Measurements from ENCODE around the gene ADAMTS7.
"Not testable (repeated sequence)": the region's sequence is repeated elsewhere in the genome, so short reads cannot be mapped to it uniquely, and the experiment has no call there.

DNA sequence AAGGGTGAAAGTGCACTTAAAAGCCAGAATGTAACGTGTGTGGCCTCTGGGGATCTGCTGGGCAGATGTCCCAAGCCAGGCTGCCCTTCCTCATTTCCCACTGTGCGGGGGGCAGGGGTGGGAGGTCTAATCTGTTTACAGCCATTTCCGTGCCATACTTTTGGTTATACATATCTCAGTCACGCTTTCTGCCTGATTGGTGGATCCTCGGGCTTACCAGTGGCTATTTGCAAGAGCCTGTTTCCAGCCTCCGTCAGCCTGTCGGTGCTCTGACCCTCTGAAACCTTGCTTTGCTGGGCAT lies 58.0 kb downstream of the ADAMTS7 start:
- TF ChIP-seq, protein P1, sequence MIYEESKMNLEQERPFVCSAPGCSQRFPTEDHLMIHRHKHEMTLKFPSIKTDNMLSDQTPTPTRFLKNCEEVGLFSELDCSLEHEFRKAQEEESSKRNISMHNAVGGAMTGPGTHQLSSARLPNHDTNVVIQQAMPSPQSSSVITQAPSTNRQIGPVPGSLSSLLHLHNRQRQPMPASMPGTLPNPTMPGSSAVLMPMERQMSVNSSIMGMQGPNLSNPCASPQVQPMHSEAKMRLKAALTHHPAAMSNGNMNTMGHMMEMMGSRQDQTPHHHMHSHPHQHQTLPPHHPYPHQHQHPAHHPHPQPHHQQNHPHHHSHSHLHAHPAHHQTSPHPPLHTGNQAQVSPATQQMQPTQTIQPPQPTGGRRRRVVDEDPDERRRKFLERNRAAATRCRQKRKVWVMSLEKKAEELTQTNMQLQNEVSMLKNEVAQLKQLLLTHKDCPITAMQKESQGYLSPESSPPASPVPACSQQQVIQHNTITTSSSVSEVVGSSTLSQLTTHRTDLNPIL (CRISPR knock-in tag; IDR thresholded peaks at IDR 0.05; ENCODE audit: low read depth), result not testable (repeated sequence)
- not testable (repeated sequence) for TF ChIP-seq GLIS3 (CRISPR knock-in tag; IDR thresholded peaks at IDR 0.05); ISL1 (CRISPR knock-in tag; IDR thresholded peaks at IDR 0.05); RARB (CRISPR knock-in tag; IDR thresholded peaks at IDR 0.05); TCF4 (CRISPR knock-in tag; IDR thresholded peaks at IDR 0.05; ENCODE audit: borderline replicate concordance); ARNTL (CRISPR knock-in tag; IDR thresholded peaks at IDR 0.05; ENCODE audit: borderline replicate concordance, low read depth); ZC3H10 (CRISPR knock-in tag; IDR thresholded peaks at IDR 0.05); ZNF565 (CRISPR knock-in tag; conservative IDR thresholded peaks at IDR 0.05; ENCODE audit: low read depth); ZFP30 (CRISPR knock-in tag; IDR thresholded peaks at IDR 0.05); ESRRG (CRISPR knock-in tag; IDR thresholded peaks at IDR 0.05)
- TF ChIP-seq, protein P2, sequence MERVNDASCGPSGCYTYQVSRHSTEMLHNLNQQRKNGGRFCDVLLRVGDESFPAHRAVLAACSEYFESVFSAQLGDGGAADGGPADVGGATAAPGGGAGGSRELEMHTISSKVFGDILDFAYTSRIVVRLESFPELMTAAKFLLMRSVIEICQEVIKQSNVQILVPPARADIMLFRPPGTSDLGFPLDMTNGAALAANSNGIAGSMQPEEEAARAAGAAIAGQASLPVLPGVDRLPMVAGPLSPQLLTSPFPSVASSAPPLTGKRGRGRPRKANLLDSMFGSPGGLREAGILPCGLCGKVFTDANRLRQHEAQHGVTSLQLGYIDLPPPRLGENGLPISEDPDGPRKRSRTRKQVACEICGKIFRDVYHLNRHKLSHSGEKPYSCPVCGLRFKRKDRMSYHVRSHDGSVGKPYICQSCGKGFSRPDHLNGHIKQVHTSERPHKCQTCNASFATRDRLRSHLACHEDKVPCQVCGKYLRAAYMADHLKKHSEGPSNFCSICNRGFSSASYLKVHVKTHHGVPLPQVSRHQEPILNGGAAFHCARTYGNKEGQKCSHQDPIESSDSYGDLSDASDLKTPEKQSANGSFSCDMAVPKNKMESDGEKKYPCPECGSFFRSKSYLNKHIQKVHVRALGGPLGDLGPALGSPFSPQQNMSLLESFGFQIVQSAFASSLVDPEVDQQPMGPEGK (CRISPR knock-in tag; IDR thresholded peaks at IDR 0.05; ENCODE audit: borderline replicate concordance), result not testable (repeated sequence)
- TF ChIP-seq, protein P3, sequence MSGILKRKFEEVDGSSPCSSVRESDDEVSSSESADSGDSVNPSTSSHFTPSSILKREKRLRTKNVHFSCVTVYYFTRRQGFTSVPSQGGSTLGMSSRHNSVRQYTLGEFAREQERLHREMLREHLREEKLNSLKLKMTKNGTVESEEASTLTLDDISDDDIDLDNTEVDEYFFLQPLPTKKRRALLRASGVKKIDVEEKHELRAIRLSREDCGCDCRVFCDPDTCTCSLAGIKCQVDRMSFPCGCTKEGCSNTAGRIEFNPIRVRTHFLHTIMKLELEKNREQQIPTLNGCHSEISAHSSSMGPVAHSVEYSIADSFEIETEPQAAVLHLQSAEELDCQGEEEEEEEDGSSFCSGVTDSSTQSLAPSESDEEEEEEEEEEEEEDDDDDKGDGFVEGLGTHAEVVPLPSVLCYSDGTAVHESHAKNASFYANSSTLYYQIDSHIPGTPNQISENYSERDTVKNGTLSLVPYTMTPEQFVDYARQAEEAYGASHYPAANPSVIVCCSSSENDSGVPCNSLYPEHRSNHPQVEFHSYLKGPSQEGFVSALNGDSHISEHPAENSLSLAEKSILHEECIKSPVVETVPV (CRISPR knock-in tag; IDR thresholded peaks at IDR 0.05), result not testable (repeated sequence)
- TF ChIP-seq, protein P4, sequence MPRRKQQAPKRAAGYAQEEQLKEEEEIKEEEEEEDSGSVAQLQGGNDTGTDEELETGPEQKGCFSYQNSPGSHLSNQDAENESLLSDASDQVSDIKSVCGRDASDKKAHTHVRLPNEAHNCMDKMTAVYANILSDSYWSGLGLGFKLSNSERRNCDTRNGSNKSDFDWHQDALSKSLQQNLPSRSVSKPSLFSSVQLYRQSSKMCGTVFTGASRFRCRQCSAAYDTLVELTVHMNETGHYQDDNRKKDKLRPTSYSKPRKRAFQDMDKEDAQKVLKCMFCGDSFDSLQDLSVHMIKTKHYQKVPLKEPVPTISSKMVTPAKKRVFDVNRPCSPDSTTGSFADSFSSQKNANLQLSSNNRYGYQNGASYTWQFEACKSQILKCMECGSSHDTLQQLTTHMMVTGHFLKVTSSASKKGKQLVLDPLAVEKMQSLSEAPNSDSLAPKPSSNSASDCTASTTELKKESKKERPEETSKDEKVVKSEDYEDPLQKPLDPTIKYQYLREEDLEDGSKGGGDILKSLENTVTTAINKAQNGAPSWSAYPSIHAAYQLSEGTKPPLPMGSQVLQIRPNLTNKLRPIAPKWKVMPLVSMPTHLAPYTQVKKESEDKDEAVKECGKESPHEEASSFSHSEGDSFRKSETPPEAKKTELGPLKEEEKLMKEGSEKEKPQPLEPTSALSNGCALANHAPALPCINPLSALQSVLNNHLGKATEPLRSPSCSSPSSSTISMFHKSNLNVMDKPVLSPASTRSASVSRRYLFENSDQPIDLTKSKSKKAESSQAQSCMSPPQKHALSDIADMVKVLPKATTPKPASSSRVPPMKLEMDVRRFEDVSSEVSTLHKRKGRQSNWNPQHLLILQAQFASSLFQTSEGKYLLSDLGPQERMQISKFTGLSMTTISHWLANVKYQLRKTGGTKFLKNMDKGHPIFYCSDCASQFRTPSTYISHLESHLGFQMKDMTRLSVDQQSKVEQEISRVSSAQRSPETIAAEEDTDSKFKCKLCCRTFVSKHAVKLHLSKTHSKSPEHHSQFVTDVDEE (CRISPR knock-in tag; IDR thresholded peaks at IDR 0.05), result not testable (repeated sequence)

Measured in SK-N-SH treated with all-trans-retinoic acid at 6 μM for 48 hours (cell line).